SK-N-SH (cell line): ENCODE results near the gene TJP2. TPM values are rescaled to one million over a fixed set of nuclear protein-coding genes. Genes with fewer than 3 reads are reported as not detected.

Experiments used
- CTCF ChIA-PET: fragments of 300-600, 350-600 bp; formaldehyde crosslinking; extraction: SDS; loops from one replicate; lab custom pipeline; 2021; lab: Yijun Ruan, JAX
- POLR2A ChIA-PET: fragments of 350-600 bp; sonication (Branson Sonifier 250); formaldehyde crosslinking; extraction: SDS; loops from one replicate; lab custom pipeline; 2020; ENCODE audit warnings: antibody characterized with exemption, inconsistent platforms; lab: Yijun Ruan, JAX
- DNase-seq: peaks from one replicate; pipeline ENCODE4 v3.0.0; 2012
- H2AFZ ChIP-seq: fragments of 200-600 bp; sonication (generic); 2 replicates; pipeline ENCODE4 v1.8.1; 2016; ENCODE audit warnings: antibody characterized with exemption, mild to moderate bottlenecking, low read depth
- H3F3A ChIP-seq: fragments of 200-600 bp; sonication (generic); replicated peaks from 2 replicates; pipeline ENCODE3; 2016; ENCODE audit warnings: antibody characterized with exemption, mild to moderate bottlenecking; ENCODE audit not compliant: insufficient read depth
- H3K27ac ChIP-seq, 2 experiments: fragments of 200-500 bp in 1 of 2; fragments of 200-600 bp in 1 of 2; sonication (Bioruptor generic) in 1 of 2; sonication (generic), shearing (Covaris generic) in 1 of 2; 2 replicates each; pipeline versions ENCODE4 v1.5.1 to v1.6.1; 2014 to 2016; ENCODE audit warnings: low read depth in 2 of 2, inconsistent platforms in 1 of 2, low read length in 1 of 2, mild to moderate bottlenecking in 1 of 2, mixed read lengths in 1 of 2
- H3K27me3 ChIP-seq: fragments of 200-600 bp; sonication (generic), shearing (Covaris generic); 2 replicates; pipeline ENCODE4 v1.6.1; 2016; ENCODE audit warnings: mixed run types; ENCODE audit not compliant: insufficient read depth
- H3K36me3 ChIP-seq, 2 experiments: fragments of 200-500 bp in 1 of 2; fragments of 200-600 bp in 1 of 2; sonication (Bioruptor generic) in 1 of 2; sonication (generic) in 1 of 2; replicated peaks in 1 of 2; 2 replicates each; pipeline versions ENCODE3 to v1.5.1; 2014 to 2016; ENCODE audit warnings: low read length in 1 of 2, mild to moderate bottlenecking in 1 of 2; ENCODE audit not compliant: insufficient read depth in 2 of 2, control insufficient read depth in 1 of 2
- H3K4me1 ChIP-seq, 2 experiments: fragments of 200-500 bp in 1 of 2; fragments of 200-600 bp in 1 of 2; sonication (Bioruptor generic) in 1 of 2; sonication (generic), shearing (Covaris generic) in 1 of 2; 2 replicates each; pipeline versions ENCODE4 v1.5.1 to v1.6.1; 2014 to 2016; ENCODE audit warnings: low read depth in 1 of 2, low read length in 1 of 2, mixed run types in 1 of 2; ENCODE audit not compliant: insufficient read depth in 2 of 2, control insufficient read depth in 1 of 2
- H3K4me2 ChIP-seq: fragments of 200-600 bp; sonication (generic), shearing (Covaris generic); 2 replicates; pipeline ENCODE4 v1.6.1; 2017; ENCODE audit warnings: mixed run types
- H3K4me3 ChIP-seq, 2 experiments: fragments of 200-500 bp in 1 of 2; fragments of 200-600 bp in 1 of 2; sonication (Bioruptor generic) in 1 of 2; sonication (generic), shearing (Covaris generic) in 1 of 2; 2 replicates each; pipeline versions ENCODE4 v1.5.1 to v1.8.1; 2014 to 2016; ENCODE audit warnings: low read depth in 2 of 2, inconsistent platforms in 1 of 2, low read length in 1 of 2, mild to moderate bottlenecking in 1 of 2, mixed read lengths in 1 of 2, moderate library complexity in 1 of 2
- H3K79me2 ChIP-seq: fragments of 200-600 bp; sonication (generic); 2 replicates; pipeline ENCODE4 v1.8.1; 2017; ENCODE audit warnings: mild to moderate bottlenecking; ENCODE audit not compliant: insufficient read depth
- H3K9ac ChIP-seq: fragments of 200-600 bp; sonication (generic); 2 replicates; pipeline ENCODE4 v1.6.1; 2017; ENCODE audit warnings: mixed run types
- H3K9me2 ChIP-seq: fragments of 200-600 bp; sonication (generic); 2 replicates; pipeline ENCODE4 v1.6.1; 2017; ENCODE audit warnings: mixed run types
- H3K9me3 ChIP-seq: fragments of 200-600 bp; sonication (generic); 2 replicates; pipeline ENCODE4 v1.6.1; 2017; ENCODE audit warnings: mixed run types, mild to moderate bottlenecking, moderate library complexity
- H4K20me1 ChIP-seq: fragments of 200-600 bp; sonication (generic); 2 replicates; pipeline ENCODE4 v1.6.1; 2017; ENCODE audit warnings: mild to moderate bottlenecking, mixed run types; ENCODE audit not compliant: insufficient read depth
- EP300 ChIP-seq, 2 experiments: IDR thresholded peaks; 2 replicates each; pipeline versions ENCODE4 v1.4.0 to v1.6.1; 2012; ENCODE audit warnings: borderline replicate concordance in 1 of 2, low read depth in 1 of 2, low read length in 1 of 2
- NRF1 ChIP-seq: IDR thresholded peaks from 2 replicates; pipeline ENCODE4 v1.6.1; 2012; ENCODE audit warnings: low read depth, mild to moderate bottlenecking, low read length
- RAD21 ChIP-seq: IDR thresholded peaks from 2 replicates; pipeline ENCODE4 v1.6.1; 2012; ENCODE audit warnings: mild to moderate bottlenecking, low read length
- REST ChIP-seq: IDR thresholded peaks from 2 replicates; pipeline ENCODE4 v1.6.1; 2012; ENCODE audit warnings: mild to moderate bottlenecking, low read depth, low read length, moderate library complexity
- TAF1 ChIP-seq: IDR thresholded peaks from 2 replicates; pipeline ENCODE4 v1.6.1; 2012; ENCODE audit warnings: low read depth, mild to moderate bottlenecking, low read length, moderate library complexity, borderline replicate concordance
- TCF12 ChIP-seq: IDR thresholded peaks from 2 replicates; pipeline ENCODE4 v1.4.0; 2012
- USF1 ChIP-seq: IDR thresholded peaks from 2 replicates; pipeline ENCODE4 v1.4.0; 2012; ENCODE audit warnings: low read depth, borderline replicate concordance
- ZBTB33 ChIP-seq: IDR thresholded peaks from 2 replicates; pipeline ENCODE4 v1.4.0; 2012; ENCODE audit warnings: low read depth, borderline replicate concordance
- WGBS: methylation state at CpG from one replicate; pipeline ENCODE4 v1.1.6; 2017; ENCODE audit warnings: low lambda C conversion rate; 5-methylcytosine and 5-hydroxymethylcytosine counted together
- polyA plus RNA-seq, 3 experiments: library from polyadenylated mRNA; depleted of rRNA; stranded (reverse); fragments of >200 nt; gene quantifications; 2 replicates each; pipeline ENCODE4 v1.2.3, GENCODE V29; 2012

TJP2 gene
- polyA plus RNA-seq, 1 of the 3 experiments (the other 2 are of a cell fraction): 17.7 TPM

DNA sequence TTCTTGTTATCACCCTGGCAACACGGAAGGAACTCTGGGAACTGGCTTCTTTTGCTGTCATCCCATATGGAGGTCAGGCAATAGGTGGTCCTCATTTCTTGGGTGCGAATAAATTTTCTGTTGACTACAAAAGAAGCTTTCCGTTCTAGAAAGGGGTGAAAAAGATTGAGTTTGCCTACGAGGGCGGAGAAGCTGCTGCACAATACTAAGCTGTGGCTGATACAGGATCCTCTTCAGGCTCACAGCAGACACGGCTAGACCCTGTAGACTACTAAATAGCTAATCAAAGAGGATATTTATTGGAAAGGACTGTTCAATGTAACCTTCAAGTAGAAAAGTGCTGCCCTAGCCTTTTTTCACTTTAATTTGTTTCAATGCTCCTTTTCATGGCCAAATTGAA lies 58.1 kb downstream of the TJP2 start:
- H3K79me2 ChIP-seq: no peaks in the 10 kb centered on the region
- H3K9ac ChIP-seq: no peak overlapping the region
- no peaks in the 10 kb centered on the region for H3K9me3 ChIP-seq
- no peaks in the 10 kb centered on the region for H4K20me1 ChIP-seq
- TF ChIP-seq TCF12: no peak
- H2AFZ ChIP-seq: no peak overlapping the region
- ChIA-PET CTCF (interaction anchor here (0.8 kb wide), 1 partner anchor 9 kb away, joined by 3 read pairs; no protein-coding TSS in a partner anchor), POLR2A (no interaction called here)
- no peak overlapping the region for H3K4me3 ChIP-seq
- H3K36me3 ChIP-seq: peaks cover 11 to 48% of the 10 kb centered on the region in 2 experiments
- 75% methylated on average over 6 of the region's 6 CpGs for WGBS
- DNase-seq: no peak
- H3K27me3 ChIP-seq: no peaks in the 10 kb centered on the region
- peaks cover 0 to 2% of the 10 kb centered on the region in 2 experiments; a peak in 1 of 4 replicates for H3K4me1 ChIP-seq
- no peaks in the 10 kb centered on the region for H3F3A ChIP-seq
- no peaks in the 10 kb centered on the region for H3K9me2 ChIP-seq
- H3K4me2 ChIP-seq: no peak overlapping the region
- no peak overlapping the region for H3K27ac ChIP-seq

- Histone ChIP-seq H3K4me3 (no peak overlapping the region), H3F3A (no peaks in the 10 kb centered on the region), H3K9ac (no peak overlapping the region), H3K27ac (no peak overlapping the region), H3K4me2 (no peak overlapping the region), H3K36me3 (peaks cover 19 to 35% of the 10 kb centered on the region in 2 experiments), H2AFZ (no peak overlapping the region), H3K4me1 (no peaks in the 10 kb centered on the region), H3K9me3 (no peaks in the 10 kb centered on the region), H3K9me2 (no peaks in the 10 kb centered on the region), H4K20me1 (no peaks in the 10 kb centered on the region), H3K27me3 (no peaks in the 10 kb centered on the region), H3K79me2 (no peaks in the 10 kb centered on the region)
- WGBS: 81% methylated on average over 3 of the region's 3 CpGs
- no peak for DNase-seq
- CTCF ChIA-PET: interaction anchor here (1.9 kb wide), 1 partner anchor 11 kb away, joined by 6 read pairs; no protein-coding TSS in a partner anchor
- POLR2A ChIA-PET: no interaction called here
- TF ChIP-seq TAF1: no peak
- TF ChIP-seq USF1: no peak
- TF ChIP-seq ZBTB33: no peak
- TF ChIP-seq NRF1: no peak
- no peak for TF ChIP-seq REST
- no peak for TF ChIP-seq RAD21
- TF ChIP-seq EP300 (IDR thresholded peaks at IDR 0.05; ENCODE audit: borderline replicate concordance in 1 of 2, low read depth in 1 of 2, low read length in 1 of 2): no peak
These were observed 60.6 kb downstream of the TJP2 start for GRCh38 chr9:69234683-69235082.
